ENCODE results near the gene PROSER2.
"Not testable (repeated sequence)": the region's sequence is repeated elsewhere in the genome, so short reads cannot be mapped to it uniquely, and the experiment has no call there.

Gene PROSER2

GRCh38 chr10:11835061-11835460, 11.9 kb downstream of the PROSER2 start:
- FAIRE-seq (no peak), DNase-seq (ENCODE audit: low spot score) (no peak)

- FAIRE-seq (no peak), DNase-seq (ENCODE audit: low spot score) (no peak)
Observed at GRCh38 chr10:11835704-11836103, 12.5 kb downstream of the PROSER2 start.

DNA sequence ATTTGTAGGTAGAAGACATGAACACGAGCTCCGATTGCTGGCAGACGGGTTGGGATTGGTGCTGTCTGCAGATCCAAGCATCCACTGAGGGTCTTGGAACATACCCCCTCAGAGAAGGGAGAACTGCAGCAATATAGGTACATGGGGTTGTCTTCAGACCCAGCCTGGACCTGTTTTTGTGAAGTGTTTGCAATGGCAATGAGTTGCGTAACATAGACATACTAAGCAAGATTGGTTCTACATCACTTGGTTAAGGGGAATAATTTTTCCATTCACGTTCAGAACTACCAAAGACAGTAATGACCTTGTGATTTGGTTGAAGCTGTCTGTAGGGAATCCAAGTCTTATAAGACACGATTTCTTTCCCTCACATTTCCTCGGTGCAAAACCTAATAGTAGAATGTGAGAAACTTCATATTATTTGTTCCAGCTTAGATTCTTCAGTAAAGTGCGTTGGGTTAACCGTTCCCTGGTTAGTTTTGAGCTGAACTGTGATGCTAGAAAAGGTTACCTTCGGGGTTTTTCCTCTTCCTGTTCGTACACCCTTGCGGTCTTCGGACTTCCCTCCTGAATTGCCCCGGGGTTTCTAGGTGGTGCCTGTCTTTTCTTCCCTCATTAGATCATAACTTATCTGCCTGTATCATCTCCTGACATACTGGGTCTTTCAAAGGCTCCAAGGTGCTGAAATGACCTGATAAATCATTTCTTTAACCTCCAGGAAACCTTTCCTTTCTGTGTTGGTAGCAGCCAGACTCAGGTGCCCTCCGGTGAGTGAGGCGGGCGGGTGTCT, 14.4 kb downstream of the PROSER2 start:
- FAIRE-seq: no peak
- no peak for DNase-seq (ENCODE audit: low spot score)

GRCh38 chr10:11838298-11838852, 15.2 kb downstream of the PROSER2 start:
- FAIRE-seq: no peak
- no peak for DNase-seq (ENCODE audit: low spot score)

GRCh38 chr10:11841375-11841774, 18.2 kb downstream of the PROSER2 start:
- no peak for DNase-seq (ENCODE audit: low spot score)
- no peak for FAIRE-seq

GRCh38 chr10:11842411-11842810, 19.3 kb downstream of the PROSER2 start:
- DNase-seq (ENCODE audit: low spot score): no peak
- FAIRE-seq: no peak

DNA sequence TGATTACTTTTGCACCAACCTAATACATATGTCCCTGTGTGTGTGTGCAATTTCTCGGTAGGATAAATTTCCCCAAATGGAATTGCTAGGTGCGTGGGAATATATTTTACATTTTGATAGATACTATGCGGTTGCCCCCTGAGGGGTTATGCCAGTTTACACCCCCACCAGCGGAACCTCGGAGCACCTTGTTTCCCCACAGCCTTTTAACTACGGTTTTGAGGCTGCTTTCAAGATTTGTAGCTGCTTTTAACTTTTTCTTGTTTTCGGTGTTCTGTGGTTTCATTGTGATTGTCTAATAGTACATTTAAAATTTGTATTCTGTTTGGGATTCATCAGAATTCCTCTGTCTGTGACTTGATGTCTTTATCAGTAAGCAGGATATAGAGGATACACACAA, 22.0 kb downstream of the PROSER2 start:
- FAIRE-seq: no peak
- no peak for DNase-seq (ENCODE audit: low spot score)

DNA sequence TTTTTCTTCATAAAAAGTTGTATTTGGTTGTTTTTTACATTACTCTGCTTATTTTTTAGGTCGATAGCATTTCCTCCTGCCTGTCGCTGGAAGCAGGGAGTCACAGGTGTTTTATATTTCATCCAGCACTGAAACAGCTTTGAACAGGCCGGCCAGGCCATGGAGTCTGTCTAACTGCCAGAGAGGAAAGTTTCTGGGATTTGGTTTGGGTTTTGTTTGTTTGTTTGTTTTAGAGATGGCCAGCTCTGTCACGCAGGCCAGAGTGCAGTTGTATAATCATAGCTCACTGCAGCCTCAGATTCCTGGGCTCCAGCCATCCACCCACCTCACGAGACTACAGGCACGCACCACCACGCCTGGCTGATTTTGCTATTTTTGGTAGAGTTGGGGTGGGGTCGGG, 23.4 kb downstream of the PROSER2 start:
- no peak for FAIRE-seq
- DNase-seq (ENCODE audit: low spot score): no peak

DNA sequence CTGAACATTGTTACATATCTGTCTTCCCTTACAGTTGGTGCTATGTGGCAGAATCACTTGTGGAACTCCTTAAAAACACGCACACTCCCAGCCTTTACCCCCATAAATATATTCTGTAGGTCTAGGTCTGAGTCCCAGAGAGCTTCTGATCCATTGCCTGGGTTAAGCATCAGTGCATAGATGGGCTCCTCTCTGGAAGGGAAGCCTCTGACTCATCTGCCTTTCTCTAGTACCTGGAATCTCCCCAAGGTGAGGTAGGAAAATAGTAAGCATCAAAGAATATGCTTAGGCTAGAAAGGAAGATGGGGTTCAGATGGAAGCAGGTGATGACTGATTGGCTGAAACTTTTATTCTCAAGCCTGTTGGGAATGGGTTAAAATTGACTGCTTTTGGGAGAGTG, 26.1 kb downstream of the PROSER2 start:
- FAIRE-seq (no peak), DNase-seq (ENCODE audit: low spot score) (no peak)

DNA sequence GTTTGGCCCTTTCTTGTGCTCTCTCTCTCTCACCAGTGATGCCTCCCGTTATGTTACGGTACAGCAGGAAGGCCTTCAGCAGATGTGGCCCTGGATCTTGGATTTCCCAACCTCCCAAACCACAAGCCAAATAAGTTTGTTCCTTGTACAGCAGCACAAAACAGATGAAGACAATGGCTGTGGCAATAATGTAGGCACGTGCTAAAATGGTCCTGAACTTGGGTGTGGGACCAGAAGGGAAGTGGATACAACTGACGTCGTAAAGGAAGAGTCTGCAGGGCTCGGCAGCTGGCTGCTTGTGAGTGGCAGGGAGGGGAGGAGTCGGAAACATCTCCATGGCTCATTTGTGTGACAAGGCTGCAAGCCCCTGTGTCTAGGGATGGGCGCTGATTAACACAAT, 26.8 kb downstream of the PROSER2 start:
- DNase-seq (ENCODE audit: low spot score): no peak
- FAIRE-seq: no peak

DNA sequence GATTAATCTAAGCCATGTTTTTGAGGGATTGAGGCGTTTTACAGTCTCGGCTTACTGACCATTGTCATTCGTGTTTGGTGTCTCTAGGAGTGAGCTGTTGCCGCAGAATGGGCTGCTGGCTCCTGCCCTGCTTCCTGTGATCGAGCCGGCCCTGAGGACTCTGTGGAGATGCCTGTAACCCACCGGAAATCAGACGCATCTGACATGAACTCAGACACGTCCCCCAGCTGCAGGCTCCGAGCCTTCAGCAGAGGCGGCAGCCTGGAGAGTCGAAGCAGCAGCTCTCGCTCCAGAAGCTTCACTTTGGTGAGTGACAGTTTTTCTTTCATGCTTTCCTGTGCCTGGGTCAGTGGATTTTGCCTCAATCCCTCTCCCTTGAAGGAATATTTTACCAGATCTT, 28.8 kb downstream of the PROSER2 start:
- DNase-seq (ENCODE audit: low spot score): no peak
- no peak for FAIRE-seq

- DNase-seq (ENCODE audit: low spot score); FAIRE-seq: not testable (repeated sequence)
Observed at GRCh38 chr10:11852637-11853036, 29.5 kb downstream of the PROSER2 start.

DNA sequence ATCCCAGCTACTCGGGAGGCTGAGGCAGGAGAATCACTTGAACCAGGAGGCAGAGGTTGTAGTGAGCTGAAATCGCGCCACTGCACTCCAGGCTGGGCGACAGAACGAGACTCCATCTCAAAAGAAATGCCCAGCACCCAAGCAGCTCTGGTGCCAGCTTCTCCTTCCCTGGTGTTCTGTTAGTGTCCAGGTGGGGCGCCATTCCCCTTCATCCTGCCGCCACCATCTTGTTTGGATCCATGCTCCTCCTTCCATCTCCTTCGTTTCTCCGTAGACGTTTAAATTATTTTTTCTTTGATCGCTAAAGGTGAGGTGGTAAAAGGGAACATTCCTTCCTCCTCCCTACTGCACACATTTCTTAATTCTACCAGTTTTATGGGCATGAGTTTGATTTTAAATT, 30.3 kb downstream of the PROSER2 start:
- FAIRE-seq: no peak
- DNase-seq (ENCODE audit: low spot score): no peak

DNA sequence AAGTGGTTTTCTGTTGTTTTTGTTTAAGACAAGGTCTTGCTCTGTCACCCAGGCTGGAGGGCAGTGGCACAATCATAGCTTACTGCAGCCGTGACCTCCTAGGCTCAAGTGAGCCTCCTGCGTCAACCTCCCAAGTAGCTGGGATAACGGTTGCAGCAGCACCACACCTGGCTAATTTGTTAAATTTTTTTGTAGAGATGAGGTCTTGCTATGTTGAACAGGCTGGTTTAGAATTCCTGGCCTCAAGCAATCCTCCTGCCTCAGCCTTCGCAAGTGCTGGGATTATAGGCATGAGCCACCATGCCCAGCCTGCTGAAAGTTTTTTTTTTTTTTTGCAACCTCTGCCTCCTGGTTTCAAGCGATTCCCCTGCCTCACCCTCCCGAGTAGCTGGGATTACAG, 31.1 kb downstream of the PROSER2 start:
- DNase-seq (ENCODE audit: low spot score) (no peak), FAIRE-seq (no peak)

DNA sequence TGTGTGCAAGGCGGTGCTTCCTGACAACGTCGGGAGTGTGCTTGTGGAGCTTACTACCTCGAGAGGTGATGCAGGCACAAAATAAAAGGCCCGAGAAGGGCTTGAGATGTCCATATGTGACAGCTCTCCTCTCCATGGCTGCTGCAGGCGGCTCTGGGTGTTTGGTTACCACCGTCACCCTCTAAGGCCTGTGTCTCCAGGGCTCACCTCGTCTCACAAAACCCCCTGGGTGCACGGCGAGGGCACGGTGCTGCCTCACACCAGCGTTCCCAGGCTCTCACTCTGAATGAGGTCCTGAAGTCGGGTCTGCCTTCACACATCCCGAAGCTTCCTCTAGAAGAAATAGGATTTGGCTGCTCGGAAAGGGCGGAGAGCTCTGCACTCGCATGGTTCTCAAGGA, 32.9 kb downstream of the PROSER2 start:
- DNase-seq (ENCODE audit: low spot score) (no peak), FAIRE-seq (no peak)

GRCh38 chr10:11856678-11857077, 33.5 kb downstream of the PROSER2 start:
- no peak for FAIRE-seq

DNA sequence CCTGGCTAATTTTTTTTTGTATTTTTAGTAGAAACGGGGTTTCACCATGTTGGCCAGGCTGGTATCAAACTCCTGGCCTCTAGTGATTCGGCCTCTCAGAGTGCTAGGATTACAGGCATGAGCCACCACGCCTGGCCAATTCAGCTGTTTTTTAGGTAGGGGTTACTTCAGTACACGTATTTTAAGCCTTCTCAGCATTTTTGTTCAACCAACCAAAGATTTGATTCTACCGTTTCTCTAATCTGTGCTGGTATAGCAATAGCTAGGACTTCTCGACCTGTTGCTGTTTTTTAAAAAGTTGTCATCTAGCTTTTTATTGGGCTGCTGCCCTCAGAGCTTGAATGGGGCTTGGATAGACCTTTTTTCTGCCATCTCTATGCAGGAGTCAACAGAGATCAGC, 34.9 kb downstream of the PROSER2 start:
- DNase-seq (ENCODE audit: low spot score): no peak
- FAIRE-seq: no peak

More at GRCh38 chr10:11856678-11857077, 33.5 kb downstream of the PROSER2 start:
- DNase-seq (ENCODE audit: low spot score): no peak

GRCh38 chr10:11861341-11861740, 38.2 kb downstream of the PROSER2 start:
- DNase-seq (ENCODE audit: low spot score) (no peak), FAIRE-seq (no peak)

- DNase-seq (ENCODE audit: low spot score) (no peak), FAIRE-seq (no peak)
Observed at GRCh38 chr10:11861811-11862428, 38.8 kb downstream of the PROSER2 start.

GRCh38 chr10:11863353-11864109, 40.4 kb downstream of the PROSER2 start:
- DNase-seq (ENCODE audit: low spot score): no peak
- FAIRE-seq: no peak

GRCh38 chr10:11864727-11865126, 41.6 kb downstream of the PROSER2 start:
- FAIRE-seq (no peak), DNase-seq (ENCODE audit: low spot score) (no peak)

DNA sequence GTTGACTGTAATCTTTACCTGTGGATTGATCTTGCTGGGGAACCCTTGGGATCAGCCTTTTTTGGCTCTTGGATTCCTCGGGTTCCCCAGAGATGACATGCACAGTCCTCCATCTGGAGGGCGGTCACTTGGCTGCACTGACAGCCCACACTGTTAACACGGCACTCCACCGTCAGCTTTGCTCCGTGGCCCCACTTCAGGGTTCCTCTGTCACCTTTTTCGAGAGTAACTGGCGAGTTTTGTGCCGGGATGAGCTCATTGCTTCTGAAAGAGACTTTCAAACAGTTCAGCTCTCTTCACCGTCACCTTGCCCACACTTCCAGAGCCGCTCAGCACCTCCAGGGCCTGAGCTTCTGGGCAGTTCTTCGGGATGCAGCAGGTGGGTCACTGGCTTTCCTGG, 42.4 kb downstream of the PROSER2 start:
- no peak for FAIRE-seq
- DNase-seq (ENCODE audit: low spot score): no peak

All from RCC 7860 (cell line).